GM23338 (cell line): ENCODE data around the gene AP4M1. TPM values are rescaled to one million over a fixed set of nuclear protein-coding genes. Genes with fewer than 3 reads are reported as not detected.

Source experiments
- ATAC-seq: fragments of 200-7000 bp; cut with Tn5 transposase; 3 replicates; pipeline ENCODE4 v1.9.1; 2020
- DNase-seq: peaks from one replicate; pipeline ENCODE4 v3.0.0-alpha.2; 2015; ENCODE audit warnings: low spot score
- H2AFZ ChIP-seq: fragments of 200-600 bp; sonication (generic); 2 replicates; pipeline ENCODE4 v1.8.0; 2016; ENCODE audit warnings: antibody characterized with exemption, mild to moderate bottlenecking, moderate library complexity
- H3F3A ChIP-seq: fragments of 200-600 bp; sonication (generic); replicated peaks from 2 replicates; pipeline ENCODE4 v1.8.0; 2017; ENCODE audit warnings: antibody characterized with exemption, mixed run types, low read depth
- H3K27ac ChIP-seq: fragments of 200-600 bp; sonication (generic); 2 replicates; pipeline ENCODE4 v1.6.1; 2016; ENCODE audit warnings: low read depth
- H3K27me3 ChIP-seq: fragments of 200-600 bp; sonication (generic); 2 replicates; pipeline ENCODE4 v1.8.0; 2016; ENCODE audit warnings: mild to moderate bottlenecking, mixed run types, moderate library complexity; ENCODE audit not compliant: insufficient read depth
- H3K36me3 ChIP-seq: fragments of 200-600 bp; sonication (generic); 2 replicates; pipeline ENCODE4 v1.8.0; 2016; ENCODE audit warnings: mild to moderate bottlenecking; ENCODE audit not compliant: insufficient read depth
- H3K4me1 ChIP-seq: fragments of 200-600 bp; sonication (generic); 2 replicates; pipeline ENCODE4 v1.8.0; 2016; ENCODE audit warnings: mild to moderate bottlenecking, moderate library complexity; ENCODE audit not compliant: insufficient read depth
- H3K4me2 ChIP-seq: fragments of 200-600 bp; sonication (generic); 2 replicates; pipeline ENCODE4 v1.7.1; 2017; ENCODE audit warnings: mixed run types
- H3K4me3 ChIP-seq: fragments of 200-600 bp; sonication (generic); 2 replicates; pipeline ENCODE4 v1.6.1; 2016; ENCODE audit warnings: mixed run types
- H3K79me2 ChIP-seq: fragments of 200-600 bp; sonication (generic); replicated peaks from 2 replicates; pipeline ENCODE4 v1.8.0; 2017; ENCODE audit warnings: mild to moderate bottlenecking; ENCODE audit not compliant: insufficient read depth
- H3K9me2 ChIP-seq: fragments of 200-600 bp; sonication (generic); 2 replicates; pipeline ENCODE4 v1.8.0; 2017; ENCODE audit not compliant: insufficient read depth
- H4K20me1 ChIP-seq: fragments of 200-600 bp; sonication (generic); replicated peaks from 2 replicates; pipeline ENCODE4 v1.8.0; 2017; ENCODE audit warnings: mild to moderate bottlenecking; ENCODE audit not compliant: insufficient read depth
- H3K27ac Mint-ChIP-seq: 2 replicates; pipeline ENCODE4 v1.8.0; 2020; ENCODE audit warnings: inconsistent platforms, mild to moderate bottlenecking, moderate library complexity, mixed read lengths
- H3K27me3 Mint-ChIP-seq: 3 replicates; pipeline ENCODE4 v1.8.0; 2022; ENCODE audit warnings: low read depth, mild to moderate bottlenecking, moderate library complexity, mixed read lengths, inconsistent platforms; ENCODE audit not compliant: insufficient read depth, poor library complexity
- H3K36me3 Mint-ChIP-seq: 3 replicates; pipeline ENCODE4 v1.8.0; 2021; ENCODE audit warnings: low read depth, mild to moderate bottlenecking, inconsistent platforms, moderate library complexity, mixed read lengths
- H3K4me1 Mint-ChIP-seq: 3 replicates; pipeline ENCODE4 v1.8.0; 2020; ENCODE audit warnings: mild to moderate bottlenecking, inconsistent platforms, mixed read lengths
- H3K4me3 Mint-ChIP-seq: 3 replicates; pipeline ENCODE4 v1.8.0; 2021; ENCODE audit warnings: moderate library complexity, mild to moderate bottlenecking, inconsistent platforms, mixed read lengths
- H3K9me3 Mint-ChIP-seq: 3 replicates; pipeline ENCODE4 v1.8.0; 2020; ENCODE audit warnings: moderate library complexity, mild to moderate bottlenecking, inconsistent platforms, mixed read lengths
- CTCF ChIP-seq, 2 experiments: fragments of 200-600 bp in 1 of 2; sonication (generic) in 1 of 2; conservative IDR thresholded peaks; 2 replicates each; pipeline versions ENCODE4 v1.5.1 to v1.6.1; 2016 to 2017; ENCODE audit warnings: antibody characterized with exemption in 2 of 2, low read depth in 2 of 2, mild to moderate bottlenecking in 2 of 2, moderate library complexity in 1 of 2
- EZH2phosphoT487 ChIP-seq: fragments of 200-600 bp; sonication (generic); IDR thresholded peaks from one replicate; pipeline ENCODE4 v1.8.1; 2018; ENCODE audit warnings: antibody characterized with exemption; ENCODE audit not compliant: unreplicated experiment
- NANOG ChIP-seq: IDR thresholded peaks from 2 replicates; pipeline ENCODE4 v1.6.1; 2016; ENCODE audit warnings: antibody characterized with exemption, borderline replicate concordance
- POLR2AphosphoS5 ChIP-seq: IDR thresholded peaks from 2 replicates; pipeline ENCODE4 v1.6.1; 2016; ENCODE audit warnings: antibody characterized with exemption, low read depth
- ZNF114 ChIP-seq: fragments of 250-450 bp; sonication (Bioruptor Pico); IDR thresholded peaks from 2 replicates; pipeline ENCODE4 v1.5.0; 2020; ENCODE audit warnings: mild to moderate bottlenecking, moderate library complexity
- ZNF331 ChIP-seq: fragments of 250-450 bp; sonication (Bioruptor Pico); IDR thresholded peaks from 2 replicates; pipeline ENCODE4 v1.5.0; 2020; ENCODE audit warnings: low read depth, mild to moderate bottlenecking, moderate library complexity
- ZNF462 ChIP-seq: fragments of 250-450 bp; sonication (Bioruptor Pico); IDR thresholded peaks from 2 replicates; pipeline ENCODE4 v1.5.0; 2020; ENCODE audit warnings: mild to moderate bottlenecking, moderate library complexity
- polyA plus RNA-seq: library from polyadenylated mRNA; unstranded; fragments of >200 nt; fragmentation: Nextera tagmentation; extraction: Ambion mirVana; gene quantifications from 2 replicates; pipeline ENCODE4 v1.2.1, GENCODE V29; 2016
- total RNA-seq: library from RNA; depleted of rRNA; stranded (reverse); fragments of >200 nt; shearing (Covaris generic); gene quantifications from 2 replicates; pipeline ENCODE4 v1.2.3, GENCODE V29; 2014

The AP4M1 gene
- total and polyA plus RNA-seq, 2 experiments from 2014 or later, result 9.5 to 13.3 TPM

GRCh38 chr7:100095704-100096103 is 5.7 kb upstream of the AP4M1 start:
- H3K4me2 ChIP-seq, result no peak overlapping the region
- H3K36me3 ChIP-seq, result peaks cover 80% of the 10 kb centered on the region
- H3K27me3 ChIP-seq, result no peaks in the 10 kb centered on the region
- Mint-ChIP-seq H3K4me3 (no peak overlapping the region; the same call in 2 of the 3 replicates), H3K36me3 (peaks cover 99% of the 10 kb centered on the region), H3K4me1 (peaks cover 37% of the 10 kb centered on the region), H3K9me3 (peaks cover 5% of the 10 kb centered on the region; the same call in 2 of the 3 replicates), H3K27ac (peak overlapping the region; percentile 67), H3K27me3 (peaks cover 58% of the 10 kb centered on the region)
- H3F3A ChIP-seq, result peaks cover 91% of the 10 kb centered on the region
- H3K4me3 ChIP-seq, result no peak overlapping the region
- peaks cover 8% of the 10 kb centered on the region for H3K4me1 ChIP-seq
- ATAC-seq (no peak), DNase-seq (no peak)
- TF ChIP-seq ZNF331 (CRISPR knock-in tag), result no peak
- no peak for TF ChIP-seq CTCF (conservative IDR thresholded peaks at IDR 0.05; ENCODE audit: low read depth in 2 of 2)
- no peaks in the 10 kb centered on the region for H3K9me2 ChIP-seq
- peaks cover 61% of the 10 kb centered on the region for H4K20me1 ChIP-seq
- peaks cover 48% of the 10 kb centered on the region for H3K79me2 ChIP-seq
- no peak overlapping the region for H2AFZ ChIP-seq
- H3K27ac ChIP-seq, result peak overlapping the region; percentile 40; the same call in 1 of the 2 replicates

GRCh38 chr7:100098913-100099312 is 2.5 kb upstream of the AP4M1 start:
- Histone ChIP-seq H3K27ac (peak overlapping the region; percentile 100), H3F3A (peaks cover 68% of the 10 kb centered on the region), H3K4me3 (peak overlapping the region; percentile 100; the same call in 1 of the 2 replicates), H3K4me2 (no peak overlapping the region), H3K4me1 (peaks cover 13% of the 10 kb centered on the region), H2AFZ (no peak overlapping the region), H3K27me3 (no peaks in the 10 kb centered on the region), H3K9me2 (no peaks in the 10 kb centered on the region), H4K20me1 (peaks cover 53% of the 10 kb centered on the region), H3K79me2 (peaks cover 60% of the 10 kb centered on the region), H3K36me3 (peaks cover 62% of the 10 kb centered on the region)
- peaks cover 86% of the 10 kb centered on the region for H3K36me3 Mint-ChIP-seq
- H3K9me3 Mint-ChIP-seq, result peaks cover 5% of the 10 kb centered on the region; the same call in 2 of the 3 replicates
- peak overlapping the region; percentile 95 for H3K4me3 Mint-ChIP-seq
- H3K27me3 Mint-ChIP-seq, result peaks cover 49% of the 10 kb centered on the region
- ATAC-seq, result no peak
- peak overlapping the region; percentile 98 for H3K27ac Mint-ChIP-seq
- H3K4me1 Mint-ChIP-seq, result peaks cover 41% of the 10 kb centered on the region
- no peak for DNase-seq
- no peak for TF ChIP-seq POLR2AphosphoS5
- no peak for TF ChIP-seq CTCF (conservative IDR thresholded peaks at IDR 0.05; ENCODE audit: low read depth in 2 of 2)
- no peak for TF ChIP-seq ZNF114 (CRISPR knock-in tag)
- TF ChIP-seq NANOG, result no peak
- no peak for TF ChIP-seq ZNF462 (CRISPR knock-in tag)
- TF ChIP-seq EZH2phosphoT487, result no peak
